Femur (tissue), 1 donor: ENCODE results near the gene GFRA1.
"Not testable (repeated sequence)": the region's sequence is repeated elsewhere in the genome, so short reads cannot be mapped to it uniquely, and the experiment has no call there.

Experiments
- DNase-seq: peaks from one replicate; pipeline ENCODE4 v3.0.0-alpha.2; 2017

GFRA1 gene

DNA sequence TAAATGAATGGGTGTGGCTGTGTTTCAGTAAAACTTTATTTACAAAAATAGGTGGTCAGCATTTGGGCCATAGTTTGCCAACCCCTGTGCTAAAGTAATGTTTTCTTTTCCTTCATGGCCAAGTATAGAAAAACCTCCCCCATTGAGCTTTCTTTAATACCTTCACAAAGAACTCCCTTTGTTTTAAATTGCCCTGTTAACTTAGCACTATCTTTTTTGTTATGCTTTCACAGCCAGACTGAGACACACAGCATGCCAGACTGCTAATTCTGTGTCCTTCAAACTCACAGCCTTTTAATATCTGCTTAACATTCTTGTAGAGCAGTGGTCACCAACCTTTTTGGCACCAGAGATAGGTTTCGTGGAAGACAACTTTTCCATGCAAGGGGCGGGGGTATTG lies 78.0 kb downstream of the GFRA1 start:
- DNase-seq: no peak

DNA sequence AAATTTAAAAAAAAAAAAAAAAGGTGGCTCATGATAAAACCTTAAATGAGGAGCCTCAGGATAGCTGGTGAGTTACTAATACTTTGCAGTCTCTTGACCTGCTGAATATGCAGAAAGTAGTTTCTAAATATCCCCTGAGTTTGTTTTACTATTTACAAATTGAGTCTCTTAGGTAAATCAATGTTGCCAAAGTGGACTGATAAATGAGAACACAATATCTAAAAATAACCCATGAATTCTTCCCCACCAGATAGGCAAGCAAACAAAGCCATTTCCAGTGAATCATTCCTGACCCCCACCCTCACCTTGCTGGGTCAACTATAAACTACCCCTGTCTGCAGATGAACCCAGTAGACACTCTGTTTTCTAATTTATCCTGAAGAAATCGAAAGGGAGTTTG lies 78.9 kb downstream of the GFRA1 start:
- DNase-seq: no peak

DNA sequence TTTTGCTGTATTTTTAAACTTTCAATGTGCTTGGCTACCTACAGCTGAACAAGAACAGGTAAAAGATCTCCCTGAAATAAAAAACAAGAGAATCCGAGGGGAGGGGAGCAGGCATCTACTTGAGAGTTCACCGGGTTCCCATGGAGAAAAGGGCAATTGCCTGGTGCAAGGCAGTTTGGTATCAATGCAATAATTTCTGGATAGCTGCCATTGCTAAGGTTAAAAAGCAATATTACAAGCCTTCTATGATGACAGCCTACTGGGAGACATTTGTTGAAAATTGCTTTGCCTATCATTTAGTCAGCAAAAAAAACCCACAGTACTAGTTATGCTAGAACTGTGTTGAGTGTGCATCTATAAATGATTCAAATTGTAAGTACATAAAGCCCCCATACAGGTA lies 82.1 kb downstream of the GFRA1 start:
- DNase-seq: no peak

DNA sequence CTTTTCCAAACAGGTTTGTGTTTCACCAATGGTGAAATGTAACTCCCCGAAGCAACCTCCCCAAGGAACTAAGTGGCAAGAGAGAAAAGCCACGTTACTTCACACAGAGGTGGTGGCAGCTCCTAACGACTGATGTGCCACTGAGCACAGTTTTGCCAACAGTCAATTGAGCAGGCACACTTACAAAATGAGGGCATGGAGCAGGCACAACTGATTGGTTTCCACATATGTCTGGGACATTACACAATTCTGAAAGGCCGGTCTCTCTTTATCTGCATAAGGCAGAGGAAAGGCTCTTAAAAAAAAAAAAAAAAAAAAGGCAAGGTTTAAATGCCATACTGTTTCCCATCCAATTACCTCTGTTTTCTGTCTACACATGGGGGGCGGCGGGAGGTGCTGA lies 86.7 kb downstream of the GFRA1 start:
- DNase-seq: no peak

DNA sequence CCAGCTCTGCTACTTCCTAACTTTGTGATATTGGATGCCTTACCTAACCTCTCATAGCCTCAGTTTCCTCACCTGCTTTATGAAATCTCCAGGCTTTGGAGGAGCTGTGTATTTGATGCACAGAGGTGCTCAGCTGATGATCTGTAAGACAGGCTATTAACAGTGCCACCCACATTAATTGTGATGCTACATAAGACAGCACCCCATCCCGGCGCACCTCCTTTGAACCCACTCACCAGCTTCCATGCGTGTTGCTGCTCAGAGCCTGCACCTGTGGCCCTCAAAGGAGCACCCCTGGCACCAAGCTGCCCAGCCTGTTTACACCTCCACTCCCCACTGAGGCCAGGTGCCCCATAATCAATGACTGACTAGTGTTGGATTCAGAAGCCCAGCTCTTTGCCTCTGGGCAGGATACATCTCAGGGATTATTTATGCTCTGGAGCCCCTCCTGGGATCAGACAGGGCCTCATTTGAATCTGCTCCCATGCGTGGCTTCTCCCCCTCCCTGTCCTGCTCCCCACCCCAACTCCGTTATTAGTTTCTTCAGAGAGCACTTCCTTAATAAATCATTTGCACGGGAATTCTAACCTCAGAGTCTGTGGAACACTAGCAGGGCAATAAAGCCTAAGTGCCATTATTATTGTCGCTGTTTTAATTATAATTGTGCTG lies 87.7 kb downstream of the GFRA1 start:
- DNase-seq: no peak

DNA sequence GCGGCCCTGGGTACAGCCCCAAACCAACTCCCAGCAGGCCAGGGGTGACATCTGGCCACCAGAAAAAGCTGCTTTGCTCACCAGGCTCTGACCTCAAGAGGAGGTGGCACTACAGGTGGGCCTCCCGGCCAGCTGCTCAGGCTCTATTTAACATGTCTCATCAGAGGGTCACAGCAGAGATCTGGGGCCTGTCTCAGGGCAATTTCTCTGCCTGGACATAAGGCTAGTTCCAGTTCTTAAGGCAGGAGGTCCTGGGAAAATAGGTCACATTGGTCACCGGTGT lies 88.6 kb downstream of the GFRA1 start:
- DNase-seq: no peak

DNA sequence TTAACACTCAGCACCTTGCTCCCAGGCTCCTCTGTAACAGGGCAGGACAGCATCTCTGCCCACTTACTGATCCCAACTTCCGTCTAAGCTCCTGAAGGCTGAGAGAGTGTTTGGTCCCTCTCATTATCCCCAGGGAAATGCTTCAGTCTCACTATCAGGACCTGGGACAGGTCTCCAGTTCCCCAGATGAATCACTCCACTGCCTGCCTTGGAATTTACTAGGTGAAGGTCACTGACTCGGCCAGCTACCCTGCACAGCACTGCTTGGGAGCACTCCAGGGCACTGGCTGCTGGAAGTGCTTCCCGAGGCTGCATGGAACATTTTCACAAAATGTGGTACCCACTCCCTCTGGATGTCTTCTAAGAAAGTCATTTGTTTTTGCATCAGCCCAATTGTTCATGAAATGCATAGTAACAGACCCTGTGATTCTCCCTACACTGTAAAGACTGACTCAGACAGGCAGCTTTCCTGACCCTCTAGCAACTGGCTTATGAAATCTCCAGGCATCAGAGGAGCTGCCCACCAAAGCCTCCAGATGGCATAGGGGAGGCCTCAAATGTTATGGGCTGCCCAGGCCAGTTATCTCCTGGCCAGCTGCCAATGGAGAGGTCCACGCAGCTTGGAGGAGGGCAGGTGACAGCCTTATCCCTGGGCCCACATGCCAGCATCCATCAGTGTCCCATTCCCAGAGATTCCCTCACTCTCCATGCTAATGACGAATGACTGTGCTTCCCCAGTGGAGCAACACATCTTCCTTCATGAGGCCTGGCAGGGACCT lies 89.1 kb downstream of the GFRA1 start:
- DNase-seq: no peak

DNA sequence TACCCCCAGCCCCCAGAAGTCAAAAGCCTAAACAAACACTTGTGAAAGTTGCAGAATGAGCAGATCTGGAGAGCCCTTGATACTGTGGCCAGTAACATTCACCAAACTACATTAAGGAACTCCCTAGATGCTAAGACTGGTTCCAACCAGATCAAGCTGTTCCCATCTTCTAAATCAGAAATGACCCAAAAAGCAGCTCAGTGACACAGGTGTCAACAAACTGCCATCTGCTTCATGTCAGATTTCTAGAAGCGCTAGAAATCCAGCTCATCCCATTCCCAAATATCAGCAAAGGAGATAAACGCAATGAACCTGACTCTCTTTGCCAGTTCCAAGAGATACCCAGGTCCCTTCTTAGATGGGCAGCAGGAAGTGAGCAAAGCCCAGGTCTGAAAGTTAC lies 90.6 kb downstream of the GFRA1 start:
- no peak for DNase-seq

DNA sequence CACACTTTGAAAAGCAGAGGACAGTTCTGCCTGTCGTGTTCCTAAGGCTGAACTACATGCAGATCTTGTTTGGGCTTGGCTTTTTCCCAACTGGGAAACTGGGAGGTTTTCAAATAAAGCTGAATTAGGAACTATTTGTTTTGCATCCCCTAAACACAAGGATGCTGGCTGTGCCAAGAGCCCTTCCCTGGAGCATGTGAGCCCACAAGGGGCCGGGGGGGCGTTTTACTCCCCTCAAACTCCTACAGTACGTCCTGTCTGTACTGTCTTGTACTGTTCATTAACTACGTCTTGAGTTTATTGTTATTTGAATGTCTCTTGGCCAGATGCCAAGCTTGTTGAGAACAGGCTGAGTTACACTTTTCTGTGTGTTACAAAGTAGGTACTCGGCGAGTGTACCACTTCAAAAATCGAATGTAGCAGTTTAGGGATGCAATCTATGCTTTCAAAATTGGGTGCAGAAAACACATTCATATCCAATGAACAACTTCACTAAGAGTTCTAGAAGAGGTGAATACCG lies 94.9 kb downstream of the GFRA1 start:
- no peak for DNase-seq

DNA sequence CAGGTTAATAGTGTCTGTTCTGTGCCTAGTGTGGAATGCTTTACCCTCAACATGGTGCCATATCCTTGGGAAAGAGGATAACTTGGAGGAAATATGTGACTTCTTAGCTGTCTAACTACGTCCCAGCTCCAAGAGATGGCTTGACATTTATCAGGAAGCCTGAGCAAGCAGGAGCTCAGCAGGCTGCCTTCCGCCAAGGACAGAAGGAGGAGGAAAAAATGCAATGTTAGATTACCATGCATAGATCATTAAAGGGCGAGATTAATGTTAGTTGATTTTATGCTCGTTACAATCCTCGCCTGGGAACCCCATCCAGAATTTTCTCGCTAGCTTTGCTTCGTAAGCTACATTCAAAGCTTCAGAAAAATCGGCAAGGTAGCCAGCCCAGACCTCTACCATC lies 97.8 kb downstream of the GFRA1 start:
- DNase-seq: no peak

DNA sequence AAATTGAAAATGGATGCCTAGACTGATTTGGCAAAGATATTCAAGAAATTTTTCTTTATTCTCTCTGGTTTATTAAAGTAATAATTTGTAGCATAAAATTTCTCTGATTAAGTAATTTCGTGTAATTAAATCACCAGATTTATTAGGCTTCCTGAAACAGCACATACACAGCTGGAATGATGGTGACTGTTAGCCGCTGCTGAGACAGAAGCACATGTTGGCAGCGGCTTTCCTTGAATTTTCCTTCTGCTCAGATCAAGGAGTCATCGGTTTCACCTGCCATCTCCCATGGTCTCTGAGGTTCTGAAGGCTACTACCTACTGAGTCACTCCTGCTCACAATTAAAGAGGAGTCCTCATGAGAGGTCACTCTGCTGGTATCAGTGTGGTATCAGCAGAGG lies 101.5 kb downstream of the GFRA1 start:
- DNase-seq: no peak

DNA sequence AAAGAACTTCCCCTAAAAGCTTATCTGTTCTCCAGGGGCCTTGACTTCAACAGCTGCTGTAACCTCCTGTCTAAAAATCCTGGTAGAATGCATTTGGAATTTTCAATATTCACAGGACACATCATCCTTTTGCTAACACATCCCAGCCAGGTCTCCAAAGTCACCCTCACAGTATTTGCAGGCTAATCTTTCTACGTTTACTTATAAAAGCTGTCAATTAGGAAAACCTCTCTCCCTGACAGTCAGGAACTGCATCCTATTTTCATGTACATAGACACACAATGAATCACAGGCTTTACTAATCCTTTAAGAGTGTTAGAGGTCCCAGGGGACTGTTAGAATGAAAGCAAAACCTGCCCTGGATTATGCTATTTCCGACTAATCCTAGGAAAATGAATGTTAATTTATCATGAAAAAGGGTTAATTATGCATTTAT lies 102.2 kb downstream of the GFRA1 start:
- no peak for DNase-seq

DNA sequence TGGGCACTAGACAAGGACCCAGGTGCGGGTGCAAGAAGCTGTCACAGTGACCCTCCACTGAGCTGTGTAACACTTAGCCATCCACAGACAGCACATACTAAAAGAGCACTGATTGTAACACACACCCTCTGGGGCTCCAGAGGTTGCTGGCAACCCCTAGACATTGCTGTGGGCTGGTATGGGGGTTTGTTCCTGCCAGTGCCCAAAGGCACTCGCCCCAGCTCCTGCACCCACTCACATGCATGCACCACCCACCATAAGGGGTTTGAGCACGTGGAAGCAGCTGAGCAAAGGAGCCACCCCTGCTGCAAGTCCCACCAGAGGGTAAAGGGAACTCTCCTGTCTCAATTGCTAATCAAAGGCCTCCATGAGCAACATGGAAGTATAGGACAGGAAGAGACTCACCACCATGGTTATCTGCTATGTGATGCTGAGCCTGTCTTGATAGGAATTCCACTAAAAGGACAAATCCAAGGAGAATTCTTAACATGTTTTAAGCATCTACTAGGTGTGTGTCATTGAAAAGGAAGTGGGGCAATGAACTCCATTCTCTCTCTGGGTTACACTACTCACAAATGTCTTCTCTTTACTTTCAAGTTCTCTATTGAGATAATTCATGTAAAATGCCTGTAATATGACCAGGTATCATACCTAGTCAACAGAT lies 103.1 kb downstream of the GFRA1 start:
- DNase-seq: no peak

DNA sequence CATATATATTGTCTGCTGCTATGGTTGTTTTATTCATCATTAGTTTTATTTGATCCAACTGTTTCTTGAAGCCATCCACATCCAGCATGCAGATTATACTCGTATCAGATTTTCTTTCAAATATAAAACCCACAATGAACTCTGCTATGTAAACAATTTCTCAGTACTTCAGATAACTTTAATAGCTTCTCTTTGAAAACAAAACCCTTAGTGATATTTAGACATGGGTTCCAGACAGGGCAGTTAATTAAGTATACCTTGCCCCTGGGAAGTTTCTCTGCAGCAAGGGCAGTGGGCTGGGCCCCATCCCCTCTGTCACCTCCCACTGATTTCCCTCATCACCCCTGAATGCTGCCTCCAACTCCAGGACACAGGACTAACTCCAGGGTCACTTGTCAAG lies 104.3 kb downstream of the GFRA1 start:
- no peak for DNase-seq

DNA sequence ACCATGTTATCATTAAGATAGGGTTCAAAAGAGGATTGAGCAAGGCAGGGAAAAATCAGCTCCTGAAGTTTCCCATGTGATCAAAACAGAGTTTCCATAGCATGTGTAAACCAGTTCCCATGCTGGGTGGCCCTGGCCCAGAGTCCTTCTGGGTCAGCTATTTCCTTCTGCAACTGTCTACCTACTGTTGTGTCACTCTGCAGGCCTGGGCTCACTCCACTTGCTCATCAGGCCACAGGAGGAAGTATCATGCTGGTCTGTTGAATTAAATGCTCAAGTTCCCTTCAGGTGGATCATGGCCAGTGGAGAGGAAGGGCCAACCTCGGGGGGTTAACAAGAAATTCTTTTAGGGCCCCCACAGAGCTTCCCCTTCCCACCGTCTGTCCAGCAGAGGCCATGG lies 104.7 kb downstream of the GFRA1 start:
- DNase-seq: no peak

DNA sequence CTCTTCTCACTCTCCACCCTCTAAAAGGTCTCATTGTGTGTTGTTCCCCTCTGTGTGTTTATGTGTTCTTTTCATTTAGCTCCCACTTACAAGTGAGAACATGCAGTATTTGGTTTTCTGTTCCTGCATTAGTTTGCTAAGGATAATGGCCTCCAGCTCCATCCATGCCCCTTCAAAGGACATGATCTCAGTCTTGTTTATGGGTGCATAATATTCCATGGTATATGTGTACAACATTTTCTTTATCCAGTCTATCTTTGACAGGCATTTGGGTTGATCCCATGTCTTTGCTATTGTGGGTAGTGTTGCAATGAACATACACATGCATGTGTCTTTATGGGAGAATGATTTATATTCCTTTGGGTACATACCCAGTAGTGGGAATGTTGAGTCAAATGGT lies 107.1 kb downstream of the GFRA1 start:
- not testable (repeated sequence) for DNase-seq

DNA sequence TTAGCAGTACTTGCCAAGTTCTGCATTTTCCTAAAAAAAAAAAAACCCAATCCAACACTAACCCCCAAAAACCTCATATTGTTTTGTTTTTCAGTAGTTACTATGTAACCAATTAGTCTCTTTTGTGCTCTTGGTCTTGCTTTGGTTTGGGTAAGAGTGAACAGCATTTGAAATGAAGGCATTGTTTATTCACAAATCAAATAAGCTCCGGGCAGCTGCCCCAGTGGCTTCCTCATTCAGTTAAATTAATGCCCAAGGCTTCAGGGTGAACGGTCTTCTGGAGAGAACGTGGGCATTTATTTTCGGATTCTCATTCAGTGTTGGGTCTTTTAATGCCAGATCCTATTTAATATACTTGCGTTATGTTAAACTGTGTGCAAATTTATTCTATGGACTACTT lies 108.7 kb downstream of the GFRA1 start:
- DNase-seq: no peak

DNA sequence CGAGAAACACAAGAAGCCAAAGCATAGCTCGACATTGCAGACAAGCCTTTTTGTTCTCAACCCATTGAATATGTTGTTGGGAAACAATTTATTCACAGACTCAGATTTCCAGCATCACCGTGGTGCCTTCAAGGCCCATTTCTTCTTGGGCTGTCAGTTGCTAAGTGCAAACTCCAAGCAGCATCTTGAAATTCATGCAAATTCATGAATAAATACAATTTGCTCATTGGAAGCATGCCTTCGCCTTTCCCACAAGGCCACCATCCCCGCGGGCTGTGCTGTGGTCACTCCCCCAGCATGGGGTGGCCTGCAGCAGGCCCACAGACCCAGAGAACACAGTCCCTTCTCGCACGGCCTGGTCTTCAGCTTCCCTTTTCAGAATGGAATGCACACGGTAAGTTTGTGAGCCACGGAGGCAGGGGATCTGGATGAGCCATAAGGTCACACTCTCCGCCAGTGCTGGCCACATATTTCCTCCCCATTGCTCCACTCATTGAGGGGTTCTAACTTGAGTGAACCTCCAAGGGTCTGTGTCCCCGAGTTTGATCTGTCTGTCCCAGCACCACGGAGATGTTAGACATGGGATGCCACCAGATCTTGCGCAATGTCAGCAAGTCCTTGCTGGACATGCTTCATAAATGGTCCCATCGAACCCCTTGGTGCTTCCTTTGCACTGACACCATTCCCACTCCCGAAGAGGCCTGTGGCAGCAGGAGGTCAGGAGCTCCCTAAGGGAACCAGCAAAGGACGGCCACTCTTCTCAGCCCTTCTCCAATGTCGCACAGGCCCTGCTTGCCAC lies 109.5 kb downstream of the GFRA1 start:
- no peak for DNase-seq

DNA sequence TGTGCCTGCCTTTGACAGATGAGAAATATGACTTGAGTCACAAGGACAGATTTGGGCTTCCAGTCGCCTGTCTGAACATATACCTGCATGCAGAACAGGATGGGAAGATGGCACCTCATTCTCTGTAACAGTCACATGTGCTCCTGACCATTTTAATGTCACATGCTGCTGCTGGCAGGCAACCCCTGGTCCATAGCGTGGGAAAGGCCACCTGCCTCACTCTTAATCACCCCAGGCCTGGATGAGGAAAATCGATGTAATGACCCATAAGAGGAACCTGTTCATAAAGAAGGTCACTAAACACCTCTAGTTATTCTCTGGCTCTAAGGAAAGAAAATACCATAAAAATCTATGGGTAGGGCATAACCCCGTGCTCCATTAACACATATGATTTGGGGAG lies 110.2 kb downstream of the GFRA1 start:
- DNase-seq: no peak

DNA sequence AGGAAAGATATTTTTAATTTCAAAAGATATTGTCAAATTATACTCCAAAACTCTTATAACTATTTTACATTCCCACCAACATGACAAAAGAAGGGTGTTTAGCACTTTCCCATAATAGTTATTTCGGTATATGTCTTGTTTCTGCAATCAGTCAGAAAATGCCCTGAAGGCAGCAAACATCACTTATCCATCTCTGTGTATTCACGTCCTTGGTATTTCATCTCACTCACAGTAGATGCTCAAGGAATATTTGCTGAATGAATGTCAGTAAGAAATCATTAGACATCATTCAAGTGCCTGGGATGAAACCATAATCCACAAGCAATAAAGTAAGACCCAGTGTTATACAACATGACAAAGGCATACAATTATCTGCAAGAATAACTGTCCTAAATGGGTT lies 112.7 kb downstream of the GFRA1 start:
- no peak for DNase-seq

DNA sequence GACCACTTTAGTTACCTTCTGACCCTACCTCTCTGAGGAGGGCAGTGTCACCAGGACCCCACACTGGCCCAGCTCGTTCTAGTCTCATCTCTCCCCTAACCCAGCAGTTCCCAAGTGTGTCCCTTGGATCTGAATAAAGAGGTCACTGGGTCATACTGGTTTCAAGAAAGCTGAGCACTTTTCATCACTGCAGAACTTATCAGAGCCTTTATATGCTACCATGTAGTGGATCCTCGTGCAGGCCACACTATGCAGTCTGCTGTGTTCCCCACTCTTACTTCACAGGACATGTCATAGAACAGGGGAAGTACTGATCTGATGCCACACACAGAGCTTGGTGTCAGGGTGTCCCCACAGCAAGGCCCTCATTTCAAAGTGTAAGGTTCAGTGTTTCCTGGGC lies 113.8 kb downstream of the GFRA1 start:
- no peak for DNase-seq

DNA sequence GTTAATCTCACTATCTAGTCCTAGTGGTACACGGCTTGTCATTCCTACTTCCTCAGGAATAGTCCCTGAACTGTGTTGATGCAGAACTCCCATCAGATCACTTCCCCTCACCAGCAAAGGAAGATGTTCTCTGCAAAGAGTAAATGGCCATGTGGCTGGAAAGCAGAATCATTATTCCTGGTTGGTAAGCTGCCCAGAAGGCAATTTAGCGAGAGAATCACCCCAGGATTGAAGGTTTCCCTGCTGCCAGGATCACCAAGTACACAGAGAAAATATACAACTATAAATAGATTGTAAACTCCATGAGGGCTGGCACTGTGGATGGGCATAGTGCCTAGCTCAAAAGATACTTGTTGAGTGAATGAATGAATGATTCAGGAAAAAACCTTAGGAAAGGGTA lies 115.0 kb downstream of the GFRA1 start:
- no peak for DNase-seq

DNA sequence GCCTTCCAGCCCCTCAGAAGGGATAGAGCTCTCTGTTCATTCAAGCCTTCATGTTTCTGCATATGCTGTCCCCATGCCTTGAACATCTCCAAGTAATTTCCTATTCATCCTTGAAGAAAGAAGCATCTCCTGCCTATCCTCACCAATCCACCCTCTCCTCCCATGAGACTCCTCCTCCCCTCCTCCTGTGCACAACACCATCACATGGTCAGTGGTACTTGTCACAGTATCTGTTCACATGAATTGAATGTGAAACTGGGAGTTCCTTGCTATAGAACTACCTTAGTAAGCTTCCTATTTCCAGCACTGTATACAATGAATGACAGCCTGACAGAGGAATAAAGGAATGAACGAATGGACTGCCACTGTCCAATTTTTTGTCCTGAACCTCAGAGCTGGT lies 115.5 kb downstream of the GFRA1 start:
- DNase-seq: no peak
